ENCODE measurements around the gene CENPF. TPM values are rescaled to one million over a fixed set of nuclear protein-coding genes. Genes with fewer than 3 reads are reported as not detected.
A peak's percentile ranks its signal among the peaks of the same experiment; 100 is the strongest.
"Not testable (repeated sequence)": the region's sequence is repeated elsewhere in the genome, so short reads cannot be mapped to it uniquely, and the experiment has no call there.

The CENPF gene
- total RNA-seq, 1 donor from 2014 or later: 0.53 TPM

DNA sequence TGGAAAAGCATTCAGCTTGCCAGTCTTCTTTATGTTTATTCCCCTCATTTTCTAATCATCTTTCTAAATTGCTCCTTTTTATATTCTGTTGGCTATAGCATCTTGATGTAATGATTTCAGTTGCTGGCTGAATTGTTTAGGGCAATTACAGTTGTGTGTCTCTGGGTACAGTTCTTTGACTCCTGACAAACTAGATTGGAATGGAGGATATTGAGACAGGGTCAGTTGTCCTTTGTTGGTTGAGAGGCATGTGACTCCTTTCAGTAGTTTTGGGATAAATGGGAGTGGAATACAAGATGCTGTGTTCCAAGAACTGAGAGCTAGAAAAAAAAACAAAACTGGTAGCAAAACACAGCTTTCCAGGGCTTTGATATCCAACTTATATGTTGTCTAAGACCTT is 1.5 kb downstream of the CENPF start:
- Histone ChIP-seq H3K4me3 (ENCODE audit: low read depth, low read length) (no peak overlapping the region), H3K36me3 (ENCODE audit: control insufficient read depth, insufficient read depth, low read length) (no peaks in the 10 kb centered on the region), H3K27me3 (ENCODE audit: control insufficient read depth, insufficient read depth, low read length) (no peaks in the 10 kb centered on the region)
- TF ChIP-seq, protein P1, sequence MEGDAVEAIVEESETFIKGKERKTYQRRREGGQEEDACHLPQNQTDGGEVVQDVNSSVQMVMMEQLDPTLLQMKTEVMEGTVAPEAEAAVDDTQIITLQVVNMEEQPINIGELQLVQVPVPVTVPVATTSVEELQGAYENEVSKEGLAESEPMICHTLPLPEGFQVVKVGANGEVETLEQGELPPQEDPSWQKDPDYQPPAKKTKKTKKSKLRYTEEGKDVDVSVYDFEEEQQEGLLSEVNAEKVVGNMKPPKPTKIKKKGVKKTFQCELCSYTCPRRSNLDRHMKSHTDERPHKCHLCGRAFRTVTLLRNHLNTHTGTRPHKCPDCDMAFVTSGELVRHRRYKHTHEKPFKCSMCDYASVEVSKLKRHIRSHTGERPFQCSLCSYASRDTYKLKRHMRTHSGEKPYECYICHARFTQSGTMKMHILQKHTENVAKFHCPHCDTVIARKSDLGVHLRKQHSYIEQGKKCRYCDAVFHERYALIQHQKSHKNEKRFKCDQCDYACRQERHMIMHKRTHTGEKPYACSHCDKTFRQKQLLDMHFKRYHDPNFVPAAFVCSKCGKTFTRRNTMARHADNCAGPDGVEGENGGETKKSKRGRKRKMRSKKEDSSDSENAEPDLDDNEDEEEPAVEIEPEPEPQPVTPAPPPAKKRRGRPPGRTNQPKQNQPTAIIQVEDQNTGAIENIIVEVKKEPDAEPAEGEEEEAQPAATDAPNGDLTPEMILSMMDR (IDR thresholded peaks at IDR 0.05; ENCODE audit: insufficient read depth, low read length, severe bottlenecking): no peak
- FAIRE-seq (no peak), DNase-seq (ENCODE audit: low read depth) (peak; percentile 34)

GRCh38 chr1:214605484-214605883 is 2.5 kb downstream of the CENPF start:
- not testable (repeated sequence) for FAIRE-seq

DNA sequence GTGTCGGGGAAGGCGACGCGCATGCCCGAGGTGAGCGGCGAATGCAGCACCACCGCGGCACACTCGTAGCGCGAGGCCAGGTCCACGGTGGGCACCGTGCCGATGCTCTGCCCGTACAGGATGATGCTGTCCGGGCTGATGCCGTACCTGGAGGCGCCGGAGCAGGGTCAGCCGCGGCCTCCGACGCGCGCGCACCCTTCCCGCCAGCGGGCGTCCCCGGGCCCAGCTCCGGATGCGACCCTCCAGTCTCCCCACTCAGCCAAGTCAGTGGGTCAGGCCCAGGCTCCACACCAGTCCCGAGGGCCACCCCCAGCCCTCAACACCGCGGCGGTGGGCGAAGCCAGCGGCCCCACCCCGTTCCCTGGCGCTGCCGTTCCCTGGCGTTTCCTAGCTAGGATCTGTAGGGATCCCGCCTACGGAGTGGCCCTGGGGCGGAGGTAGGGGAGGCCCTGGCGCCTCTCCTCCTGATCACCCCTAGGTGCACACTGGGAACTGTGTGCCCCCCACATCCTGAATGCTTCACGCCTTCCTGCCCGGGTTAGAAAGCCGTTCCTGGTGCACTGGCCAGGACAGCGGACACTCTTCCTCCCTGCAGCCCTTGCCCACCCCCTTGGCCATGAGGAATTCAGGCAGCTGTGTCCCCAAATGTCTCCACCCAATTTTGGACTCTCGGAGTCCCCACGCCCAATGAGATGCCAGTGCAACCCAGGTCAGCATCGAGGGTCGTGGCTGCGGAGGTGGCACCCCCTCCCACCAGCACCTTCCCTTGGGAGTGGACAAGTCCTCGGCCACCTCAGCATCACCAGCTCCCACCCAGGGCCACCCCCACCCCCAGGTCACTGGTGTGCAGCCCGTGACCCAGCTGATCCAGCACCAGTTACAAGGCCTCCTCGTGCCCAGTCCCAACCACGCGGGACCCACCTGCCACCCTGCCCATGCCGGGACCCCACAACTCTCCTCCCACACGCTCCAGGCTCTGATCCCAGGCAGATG is 3.2 kb downstream of the CENPF start:
- not testable (repeated sequence) for H3K4me3 ChIP-seq (ENCODE audit: low read depth, low read length); FAIRE-seq; H3K36me3 ChIP-seq (ENCODE audit: control insufficient read depth, insufficient read depth, low read length); H3K27me3 ChIP-seq (ENCODE audit: control insufficient read depth, insufficient read depth, low read length); DNase-seq (ENCODE audit: low read depth)

More at GRCh38 chr1:214605484-214605883, 2.5 kb downstream of the CENPF start:
- not testable (repeated sequence) for DNase-seq (ENCODE audit: low read depth); H3K27me3 ChIP-seq (ENCODE audit: control insufficient read depth, insufficient read depth, low read length); H3K36me3 ChIP-seq (ENCODE audit: control insufficient read depth, insufficient read depth, low read length); H3K4me3 ChIP-seq (ENCODE audit: low read depth, low read length)

GRCh38 chr1:214607492-214608215 is 4.7 kb downstream of the CENPF start:
- FAIRE-seq; H3K36me3 ChIP-seq (ENCODE audit: control insufficient read depth, insufficient read depth, low read length); H3K27me3 ChIP-seq (ENCODE audit: control insufficient read depth, insufficient read depth, low read length); H3K4me3 ChIP-seq (ENCODE audit: low read depth, low read length); DNase-seq (ENCODE audit: low read depth): not testable (repeated sequence)

DNA sequence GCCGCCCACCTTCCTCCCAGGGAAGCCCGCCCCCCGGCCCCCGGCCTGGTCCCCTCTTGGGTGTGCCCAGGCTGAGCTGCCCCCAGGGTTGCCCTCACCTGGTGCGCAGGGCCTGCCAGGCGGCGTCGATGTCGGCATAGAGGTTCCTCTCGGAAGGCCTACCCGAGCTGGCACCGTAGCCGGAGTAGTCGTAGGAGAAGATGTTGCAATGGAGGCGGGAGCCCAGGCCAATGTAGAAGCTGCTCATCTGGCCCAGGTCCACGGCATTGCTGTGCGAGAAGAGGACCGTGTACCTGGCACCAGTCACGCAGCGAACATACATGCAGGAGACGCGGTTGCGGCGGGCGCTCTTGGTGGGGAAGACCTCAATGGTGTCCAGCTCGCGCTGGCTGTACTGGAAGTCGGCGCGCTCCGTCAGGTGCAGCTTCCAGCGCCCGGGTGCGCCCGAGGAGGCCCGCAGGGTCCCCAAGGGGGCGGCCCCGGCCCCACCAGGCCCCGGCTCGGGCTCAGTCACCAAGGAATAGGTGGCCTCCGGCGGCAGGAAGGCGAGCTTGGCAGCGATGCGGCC is 5.3 kb downstream of the CENPF start:
- H3K4me3 ChIP-seq (ENCODE audit: low read depth, low read length); FAIRE-seq; H3K36me3 ChIP-seq (ENCODE audit: control insufficient read depth, insufficient read depth, low read length); H3K27me3 ChIP-seq (ENCODE audit: control insufficient read depth, insufficient read depth, low read length); DNase-seq (ENCODE audit: low read depth): not testable (repeated sequence)

DNA sequence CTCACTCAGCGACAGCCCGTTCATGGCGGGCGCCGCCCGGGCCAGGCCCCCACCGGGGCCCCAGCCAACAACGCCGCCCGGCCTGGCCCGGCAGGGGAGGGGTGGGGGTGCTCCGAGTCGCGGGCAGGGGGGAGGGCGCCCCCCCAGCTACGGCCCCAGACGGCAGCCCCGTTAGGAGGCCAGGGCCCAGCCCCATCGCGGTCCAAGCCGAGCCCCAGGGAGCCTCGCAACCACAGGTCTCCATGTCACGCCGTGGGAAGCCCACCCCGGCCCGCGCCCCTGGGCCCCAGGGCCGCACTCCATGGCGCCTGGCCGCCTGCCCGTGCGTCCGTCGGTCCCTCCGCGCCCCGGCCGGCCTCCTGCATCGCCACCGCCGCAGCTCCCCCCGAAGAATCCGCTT is 5.8 kb downstream of the CENPF start:
- H3K36me3 ChIP-seq (ENCODE audit: control insufficient read depth, insufficient read depth, low read length); H3K4me3 ChIP-seq (ENCODE audit: low read depth, low read length); DNase-seq (ENCODE audit: low read depth); H3K27me3 ChIP-seq (ENCODE audit: control insufficient read depth, insufficient read depth, low read length); FAIRE-seq: not testable (repeated sequence)

- no peak overlapping the region for H3K4me3 ChIP-seq (ENCODE audit: low read depth, low read length)
- H3K27me3 ChIP-seq (ENCODE audit: control insufficient read depth, insufficient read depth, low read length): no peaks in the 10 kb centered on the region
- TF ChIP-seq, protein P1 (IDR thresholded peaks at IDR 0.05; ENCODE audit: insufficient read depth, low read length, severe bottlenecking): no peak
- no peak for FAIRE-seq
- no peak for DNase-seq (ENCODE audit: low read depth)
- H3K36me3 ChIP-seq (ENCODE audit: control insufficient read depth, insufficient read depth, low read length): no peaks in the 10 kb centered on the region
These were observed 6.7 kb downstream of the CENPF start for GRCh38 chr1:214609692-214610091.

GRCh38 chr1:214610136-214610535 is 7.1 kb downstream of the CENPF start:
- FAIRE-seq: not testable (repeated sequence)

More at GRCh38 chr1:214610136-214610535, 7.1 kb downstream of the CENPF start:
- H3K4me3 ChIP-seq (ENCODE audit: low read depth, low read length); H3K36me3 ChIP-seq (ENCODE audit: control insufficient read depth, insufficient read depth, low read length); DNase-seq (ENCODE audit: low read depth); H3K27me3 ChIP-seq (ENCODE audit: control insufficient read depth, insufficient read depth, low read length): not testable (repeated sequence)
